Activated CD4-positive, alpha-beta T cell treated with anti-CD3 and anti-CD28 coated beads, Interleukin-2, amount 10 ng/mL, durations not matched to agents 7 days and 5 days (primary cell): Measurements from ENCODE around the gene PPP1R1C. TPM values are rescaled to one million over a fixed set of nuclear protein-coding genes. Genes with fewer than 3 reads are reported as not detected.
"Not testable (repeated sequence)": the region's sequence is repeated elsewhere in the genome, so short reads cannot be mapped to it uniquely, and the experiment has no call there.

ENCODE experiments used
- CTCF ChIA-PET: fragments of 350-600 bp; sonication (Branson Sonifier 250); formaldehyde crosslinking; loops from one replicate; lab custom pipeline; 2021; ENCODE audit warnings: antibody characterized with exemption; lab: Charles Lee
- POLR2A ChIA-PET: fragments of 350-600 bp; sonication (Branson Sonifier 250); formaldehyde crosslinking; loops from one replicate; lab custom pipeline; 2021; ENCODE audit warnings: antibody characterized with exemption; lab: Charles Lee
- DNase-seq: peaks from one replicate; pipeline ENCODE4 v3.0.0-alpha.2; 2020
- H3K27ac Mint-ChIP-seq: one replicate; pipeline ENCODE4 v1.8.0; 2021; ENCODE audit warnings: mild to moderate bottlenecking, moderate library complexity, mixed read lengths
- H3K27me3 Mint-ChIP-seq: one replicate; pipeline ENCODE4 v1.8.0; 2021; ENCODE audit warnings: mixed read lengths
- H3K36me3 Mint-ChIP-seq: one replicate; pipeline ENCODE4 v1.8.0; 2021; ENCODE audit warnings: low read depth, mixed read lengths
- H3K4me1 Mint-ChIP-seq: one replicate; pipeline ENCODE4 v1.8.0; 2021; ENCODE audit warnings: mixed read lengths
- H3K4me3 Mint-ChIP-seq: one replicate; pipeline ENCODE4 v1.8.0; 2021; ENCODE audit warnings: mild to moderate bottlenecking, moderate library complexity, mixed read lengths
- H3K9me3 Mint-ChIP-seq: one replicate; pipeline ENCODE4 v1.8.0; 2021; ENCODE audit warnings: mixed read lengths
- total RNA-seq, 2 experiments: library from RNA; stranded (reverse); gene quantifications; one replicate each; pipeline ENCODE4 v1.2.3, GENCODE V29; 2021

PPP1R1C gene
- total RNA-seq, 2 experiments from 2014 or later = not detected

- no peaks in the 10 kb centered on the region for H3K27me3 Mint-ChIP-seq
- no peaks in the 10 kb centered on the region for H3K36me3 Mint-ChIP-seq
- no peaks in the 10 kb centered on the region for H3K9me3 Mint-ChIP-seq
- ChIA-PET POLR2A (no interaction called here), CTCF (no interaction called here)
- DNase-seq = no peak
- H3K4me1 Mint-ChIP-seq = no peaks in the 10 kb centered on the region
- no peak overlapping the region for H3K4me3 Mint-ChIP-seq
- no peak overlapping the region for H3K27ac Mint-ChIP-seq
These were observed 19.4 kb downstream of the PPP1R1C start for GRCh38 chr2:182004945-182005520.

GRCh38 chr2:182006595-182007341, 21.1 kb downstream of the PPP1R1C start:
- Mint-ChIP-seq H3K36me3 (no peaks in the 10 kb centered on the region), H3K27me3 (no peaks in the 10 kb centered on the region)
- POLR2A ChIA-PET = no interaction called here

GRCh38 chr2:182014284-182014683, 28.6 kb downstream of the PPP1R1C start:
- Mint-ChIP-seq H3K27ac (no peak overlapping the region), H3K36me3 (no peaks in the 10 kb centered on the region), H3K27me3 (no peaks in the 10 kb centered on the region), H3K9me3 (peaks cover 9% of the 10 kb centered on the region), H3K4me3 (no peak overlapping the region), H3K4me1 (no peaks in the 10 kb centered on the region)
- ChIA-PET POLR2A (no interaction called here), CTCF (no interaction called here)
- no peak for DNase-seq

More at GRCh38 chr2:182006595-182007341, 21.1 kb downstream of the PPP1R1C start:
- Mint-ChIP-seq H3K9me3 (no peaks in the 10 kb centered on the region), H3K4me3 (no peak overlapping the region), H3K4me1 (no peaks in the 10 kb centered on the region), H3K27ac (no peak overlapping the region)
- no peak for DNase-seq
- CTCF ChIA-PET = no interaction called here

- CTCF ChIA-PET = no interaction called here
- POLR2A ChIA-PET = interaction anchor here (0.6 kb wide), 1 partner anchor 165 kb away, joined by 5 read pairs; no protein-coding TSS in a partner anchor
- Mint-ChIP-seq H3K27me3 (no peaks in the 10 kb centered on the region), H3K27ac (no peak overlapping the region), H3K9me3 (peaks cover 9% of the 10 kb centered on the region), H3K4me1 (no peaks in the 10 kb centered on the region), H3K4me3 (no peak overlapping the region), H3K36me3 (no peaks in the 10 kb centered on the region)
- no peak for DNase-seq
These were observed 29.9 kb downstream of the PPP1R1C start for GRCh38 chr2:182015334-182016109.

- ChIA-PET CTCF (no interaction called here), POLR2A (interaction anchor here (0.5 kb wide), 1 partner anchor 612 kb away, joined by 6 read pairs; no protein-coding TSS in a partner anchor)
- no peaks in the 10 kb centered on the region for H3K36me3 Mint-ChIP-seq
- no peaks in the 10 kb centered on the region for H3K4me1 Mint-ChIP-seq
- no peaks in the 10 kb centered on the region for H3K27me3 Mint-ChIP-seq
- H3K9me3 Mint-ChIP-seq = peaks cover 16% of the 10 kb centered on the region
- H3K4me3 Mint-ChIP-seq = no peak overlapping the region
- no peak overlapping the region for H3K27ac Mint-ChIP-seq
- no peak for DNase-seq
These were observed 32.6 kb downstream of the PPP1R1C start for GRCh38 chr2:182018218-182018617.

- Mint-ChIP-seq H3K4me3 (no peak overlapping the region), H3K36me3 (no peaks in the 10 kb centered on the region), H3K4me1 (no peaks in the 10 kb centered on the region), H3K27me3 (no peaks in the 10 kb centered on the region), H3K27ac (no peak overlapping the region), H3K9me3 (peaks cover 12% of the 10 kb centered on the region)
- no peak for DNase-seq
- POLR2A ChIA-PET = no interaction called here
- CTCF ChIA-PET = interaction anchor here (1.1 kb wide), 1 partner anchor 18 kb away, joined by 3 read pairs; no protein-coding TSS in a partner anchor
These were observed 34.1 kb downstream of the PPP1R1C start for GRCh38 chr2:182019731-182020130.

- no peaks in the 10 kb centered on the region for H3K27me3 Mint-ChIP-seq
- no peak overlapping the region for H3K27ac Mint-ChIP-seq
- ChIA-PET CTCF (interaction anchor here (1.1 kb wide), 1 partner anchor 17 kb away, joined by 3 read pairs; no protein-coding TSS in a partner anchor), POLR2A (no interaction called here)
- no peaks in the 10 kb centered on the region for H3K36me3 Mint-ChIP-seq
- no peak for DNase-seq
- H3K4me3 Mint-ChIP-seq = no peak overlapping the region
- peaks cover 8% of the 10 kb centered on the region for H3K9me3 Mint-ChIP-seq
- H3K4me1 Mint-ChIP-seq = no peaks in the 10 kb centered on the region
These were observed 34.8 kb downstream of the PPP1R1C start for GRCh38 chr2:182020286-182021070.

- no peak overlapping the region for H3K4me3 Mint-ChIP-seq
- no peaks in the 10 kb centered on the region for H3K27me3 Mint-ChIP-seq
- H3K9me3 Mint-ChIP-seq = peaks cover 8% of the 10 kb centered on the region
- H3K4me1 Mint-ChIP-seq = no peaks in the 10 kb centered on the region
- CTCF ChIA-PET = no interaction called here
- POLR2A ChIA-PET = no interaction called here
- DNase-seq = no peak
- no peaks in the 10 kb centered on the region for H3K36me3 Mint-ChIP-seq
- no peak overlapping the region for H3K27ac Mint-ChIP-seq
These were observed 37.6 kb downstream of the PPP1R1C start for GRCh38 chr2:182023235-182023634.

GRCh38 chr2:182030875-182031274, 45.2 kb downstream of the PPP1R1C start:
- H3K27ac Mint-ChIP-seq, POLR2A ChIA-PET, CTCF ChIA-PET, H3K36me3 Mint-ChIP-seq, H3K4me1 Mint-ChIP-seq, H3K27me3 Mint-ChIP-seq, DNase-seq, H3K9me3 Mint-ChIP-seq, H3K4me3 Mint-ChIP-seq: not testable (repeated sequence)

- no peak overlapping the region for H3K4me3 Mint-ChIP-seq
- no peaks in the 10 kb centered on the region for H3K27me3 Mint-ChIP-seq
- H3K27ac Mint-ChIP-seq = no peak overlapping the region
- no peak for DNase-seq
- no peaks in the 10 kb centered on the region for H3K36me3 Mint-ChIP-seq
- ChIA-PET CTCF (no interaction called here), POLR2A (no interaction called here)
- H3K4me1 Mint-ChIP-seq = no peaks in the 10 kb centered on the region
- H3K9me3 Mint-ChIP-seq = no peaks in the 10 kb centered on the region
These were observed 46.3 kb downstream of the PPP1R1C start for GRCh38 chr2:182031956-182032355.

- Mint-ChIP-seq H3K27ac (no peak overlapping the region), H3K27me3 (no peaks in the 10 kb centered on the region), H3K9me3 (no peaks in the 10 kb centered on the region), H3K4me3 (no peak overlapping the region), H3K4me1 (no peaks in the 10 kb centered on the region), H3K36me3 (no peaks in the 10 kb centered on the region)
- POLR2A ChIA-PET = no interaction called here
- DNase-seq = no peak
- CTCF ChIA-PET = no interaction called here
These were observed 47.8 kb downstream of the PPP1R1C start for GRCh38 chr2:182033449-182033848.

GRCh38 chr2:182038576-182038975, 52.9 kb downstream of the PPP1R1C start:
- Mint-ChIP-seq H3K27me3 (no peaks in the 10 kb centered on the region), H3K4me3 (no peak overlapping the region), H3K9me3 (no peaks in the 10 kb centered on the region), H3K27ac (no peak overlapping the region), H3K4me1 (no peaks in the 10 kb centered on the region), H3K36me3 (no peaks in the 10 kb centered on the region)
- no peak for DNase-seq
- CTCF ChIA-PET = no interaction called here
- POLR2A ChIA-PET = no interaction called here
